ENCODE results near the gene FBLN1. TPM values are rescaled to one million over a fixed set of nuclear protein-coding genes. Genes with fewer than 3 reads are reported as not detected.

The FBLN1 gene
- total and polyA plus RNA-seq, 2 of the 13 experiments (the other 11 are each of a cell fraction or from before 2014, with no cell fraction given): 37.3 to 103 TPM

DNA sequence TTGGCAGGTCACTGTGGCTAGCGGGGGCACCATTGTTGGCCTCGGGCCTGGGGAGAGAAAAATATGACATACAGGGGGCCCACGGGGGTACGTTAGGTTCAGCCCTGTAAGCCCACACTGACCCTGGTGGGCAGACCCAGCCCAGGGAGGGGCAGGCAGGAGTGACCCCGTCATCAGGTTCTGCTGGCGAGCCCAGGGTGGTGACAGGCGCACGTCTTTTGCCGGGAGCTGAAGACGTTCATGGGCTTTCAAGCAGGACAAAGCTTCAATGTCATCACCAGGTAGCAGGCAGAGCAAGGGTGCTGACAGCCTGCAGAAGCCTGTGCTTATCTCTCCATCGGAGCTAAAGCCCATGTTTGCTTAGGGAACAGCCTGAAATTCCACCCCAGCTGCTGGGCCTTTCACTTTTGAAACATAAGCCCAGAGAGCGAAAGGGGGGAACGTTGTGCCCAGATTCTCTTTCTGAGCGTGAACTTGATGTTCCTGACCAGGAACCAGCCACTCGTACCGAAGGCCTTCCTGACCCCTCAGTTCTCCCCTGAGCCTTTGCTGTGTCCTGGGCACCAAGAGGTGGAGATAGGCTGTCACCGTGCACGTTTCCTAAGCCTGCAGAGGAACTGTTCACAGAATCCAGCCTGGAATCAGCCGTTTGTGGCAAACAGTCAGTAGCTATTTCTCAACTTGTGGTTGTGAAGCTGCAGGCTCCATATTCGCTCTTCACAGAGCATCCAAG, 94.9 kb downstream of the FBLN1 start (continued):
- peak; percentile 77; the same call in 1 of the 2 replicates for TF ChIP-seq REPIN1 (CRISPR knock-in tag; IDR thresholded peaks at IDR 0.05; ENCODE audit: borderline replicate concordance, low read depth)
- TF ChIP-seq GPBP1L1 (CRISPR knock-in tag; IDR thresholded peaks at IDR 0.05): no peak
- TF ChIP-seq FOXA3 (CRISPR knock-in tag; IDR thresholded peaks at IDR 0.05): peak; percentile 83
- no peak for TF ChIP-seq KIAA2018 (CRISPR knock-in tag; IDR thresholded peaks at IDR 0.05; ENCODE audit: borderline replicate concordance)
- no peak for TF ChIP-seq ZNF564 (CRISPR knock-in tag; IDR thresholded peaks at IDR 0.05)
- TF ChIP-seq, protein P1, sequence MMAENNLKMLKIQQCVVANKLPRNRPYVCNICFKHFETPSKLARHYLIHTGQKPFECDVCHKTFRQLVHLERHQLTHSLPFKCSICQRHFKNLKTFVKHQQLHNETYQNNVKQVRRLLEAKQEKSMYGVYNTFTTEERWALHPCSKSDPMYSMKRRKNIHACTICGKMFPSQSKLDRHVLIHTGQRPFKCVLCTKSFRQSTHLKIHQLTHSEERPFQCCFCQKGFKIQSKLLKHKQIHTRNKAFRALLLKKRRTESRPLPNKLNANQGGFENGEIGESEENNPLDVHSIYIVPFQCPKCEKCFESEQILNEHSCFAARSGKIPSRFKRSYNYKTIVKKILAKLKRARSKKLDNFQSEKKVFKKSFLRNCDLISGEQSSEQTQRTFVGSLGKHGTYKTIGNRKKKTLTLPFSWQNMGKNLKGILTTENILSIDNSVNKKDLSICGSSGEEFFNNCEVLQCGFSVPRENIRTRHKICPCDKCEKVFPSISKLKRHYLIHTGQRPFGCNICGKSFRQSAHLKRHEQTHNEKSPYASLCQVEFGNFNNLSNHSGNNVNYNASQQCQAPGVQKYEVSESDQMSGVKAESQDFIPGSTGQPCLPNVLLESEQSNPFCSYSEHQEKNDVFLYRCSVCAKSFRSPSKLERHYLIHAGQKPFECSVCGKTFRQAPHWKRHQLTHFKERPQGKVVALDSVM (CRISPR knock-in tag; IDR thresholded peaks at IDR 0.05): no peak
- TF ChIP-seq SMARCC2 (IDR thresholded peaks at IDR 0.05): no peak
- TF ChIP-seq, protein P2, sequence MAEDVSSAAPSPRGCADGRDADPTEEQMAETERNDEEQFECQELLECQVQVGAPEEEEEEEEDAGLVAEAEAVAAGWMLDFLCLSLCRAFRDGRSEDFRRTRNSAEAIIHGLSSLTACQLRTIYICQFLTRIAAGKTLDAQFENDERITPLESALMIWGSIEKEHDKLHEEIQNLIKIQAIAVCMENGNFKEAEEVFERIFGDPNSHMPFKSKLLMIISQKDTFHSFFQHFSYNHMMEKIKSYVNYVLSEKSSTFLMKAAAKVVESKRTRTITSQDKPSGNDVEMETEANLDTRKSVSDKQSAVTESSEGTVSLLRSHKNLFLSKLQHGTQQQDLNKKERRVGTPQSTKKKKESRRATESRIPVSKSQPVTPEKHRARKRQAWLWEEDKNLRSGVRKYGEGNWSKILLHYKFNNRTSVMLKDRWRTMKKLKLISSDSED (CRISPR knock-in tag; IDR thresholded peaks at IDR 0.05): no peak
- TF ChIP-seq, protein P3, sequence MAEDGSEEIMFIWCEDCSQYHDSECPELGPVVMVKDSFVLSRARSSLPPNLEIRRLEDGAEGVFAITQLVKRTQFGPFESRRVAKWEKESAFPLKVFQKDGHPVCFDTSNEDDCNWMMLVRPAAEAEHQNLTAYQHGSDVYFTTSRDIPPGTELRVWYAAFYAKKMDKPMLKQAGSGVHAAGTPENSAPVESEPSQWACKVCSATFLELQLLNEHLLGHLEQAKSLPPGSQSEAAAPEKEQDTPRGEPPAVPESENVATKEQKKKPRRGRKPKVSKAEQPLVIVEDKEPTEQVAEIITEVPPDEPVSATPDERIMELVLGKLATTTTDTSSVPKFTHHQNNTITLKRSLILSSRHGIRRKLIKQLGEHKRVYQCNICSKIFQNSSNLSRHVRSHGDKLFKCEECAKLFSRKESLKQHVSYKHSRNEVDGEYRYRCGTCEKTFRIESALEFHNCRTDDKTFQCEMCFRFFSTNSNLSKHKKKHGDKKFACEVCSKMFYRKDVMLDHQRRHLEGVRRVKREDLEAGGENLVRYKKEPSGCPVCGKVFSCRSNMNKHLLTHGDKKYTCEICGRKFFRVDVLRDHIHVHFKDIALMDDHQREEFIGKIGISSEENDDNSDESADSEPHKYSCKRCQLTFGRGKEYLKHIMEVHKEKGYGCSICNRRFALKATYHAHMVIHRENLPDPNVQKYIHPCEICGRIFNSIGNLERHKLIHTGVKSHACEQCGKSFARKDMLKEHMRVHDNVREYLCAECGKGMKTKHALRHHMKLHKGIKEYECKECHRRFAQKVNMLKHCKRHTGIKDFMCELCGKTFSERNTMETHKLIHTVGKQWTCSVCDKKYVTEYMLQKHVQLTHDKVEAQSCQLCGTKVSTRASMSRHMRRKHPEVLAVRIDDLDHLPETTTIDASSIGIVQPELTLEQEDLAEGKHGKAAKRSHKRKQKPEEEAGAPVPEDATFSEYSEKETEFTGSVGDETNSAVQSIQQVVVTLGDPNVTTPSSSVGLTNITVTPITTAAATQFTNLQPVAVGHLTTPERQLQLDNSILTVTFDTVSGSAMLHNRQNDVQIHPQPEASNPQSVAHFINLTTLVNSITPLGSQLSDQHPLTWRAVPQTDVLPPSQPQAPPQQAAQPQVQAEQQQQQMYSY (CRISPR knock-in tag; IDR thresholded peaks at IDR 0.05): no peak
- peak; percentile 44; the same call in 1 of the 2 replicates for TF ChIP-seq NR2F6 (IDR thresholded peaks at IDR 0.05)
- TF ChIP-seq NR2F6 (CRISPR knock-in tag; IDR thresholded peaks at IDR 0.05): peak; percentile 56; the same call in 1 of the 2 replicates

All from HepG2 (cell line).